AG09319 (cell line): ENCODE data around the gene ADGRG3.

Experiments
- DNase-seq: peaks from one replicate; pipeline ENCODE4 v3.0.0-alpha.2; 2010; ENCODE audit warnings: low read depth; ENCODE audit errors: extremely low read depth
- CTCF ChIP-seq: IDR thresholded peaks from 2 replicates; pipeline ENCODE4 v1.5.1; 2011; ENCODE audit warnings: low read depth, mild to moderate bottlenecking, inconsistent platforms, low read length, moderate library complexity

The ADGRG3 gene

DNA sequence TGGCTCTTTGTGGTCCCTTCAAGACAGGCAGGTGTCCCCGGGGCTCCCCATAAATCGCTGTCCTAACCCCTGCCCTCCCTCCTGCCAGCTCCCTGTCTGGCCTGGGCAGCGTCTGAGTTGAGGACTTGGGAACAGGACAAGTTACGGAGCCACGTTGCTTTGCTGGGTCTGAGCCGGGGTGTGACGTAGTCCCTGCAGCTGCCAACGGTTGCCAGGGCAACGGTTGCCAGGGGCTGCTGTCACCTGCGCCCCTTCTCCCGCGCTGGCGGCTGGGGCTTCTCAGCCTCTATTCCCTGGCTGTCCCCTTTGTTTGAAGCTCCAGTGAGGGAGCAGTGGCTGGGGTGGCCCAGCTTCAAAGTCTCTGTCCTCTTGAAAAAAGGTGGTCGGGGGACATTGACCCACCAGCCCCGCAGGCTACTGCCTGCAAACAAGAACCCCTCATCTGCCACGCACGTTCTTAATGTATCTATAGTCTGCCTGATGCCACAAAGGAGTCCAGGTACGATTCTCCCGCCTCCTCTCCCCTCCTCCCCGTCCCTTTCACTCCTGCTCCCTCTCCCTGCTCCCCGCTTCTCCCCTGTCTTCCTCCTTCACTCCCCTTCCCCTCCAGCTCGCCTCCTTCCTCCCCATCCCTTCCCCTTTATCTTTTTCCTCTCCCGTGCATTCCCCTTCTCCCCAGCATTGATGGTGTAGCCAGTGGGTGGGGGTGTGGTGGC lies 28.8 kb upstream of the ADGRG3 start:
- no peak for DNase-seq

DNA sequence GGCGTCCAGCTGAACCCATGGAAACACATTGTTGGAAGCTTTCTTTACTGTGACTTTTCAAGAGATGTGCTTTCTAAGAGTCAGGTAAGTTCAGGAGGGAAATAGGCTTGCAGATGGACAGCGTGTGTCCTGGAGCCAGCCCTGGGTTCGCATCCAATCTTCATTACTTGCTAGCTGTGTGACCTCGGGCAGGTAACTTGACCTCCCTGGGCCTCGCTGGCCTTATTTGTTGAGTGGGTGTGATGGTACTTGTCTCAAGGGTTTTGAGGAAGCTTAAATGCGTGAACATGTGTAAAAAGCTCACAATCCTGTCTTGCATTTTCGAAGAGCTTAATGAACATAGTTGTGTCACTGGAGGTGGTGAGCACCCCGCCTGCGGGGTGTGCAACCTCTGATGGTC lies 27.9 kb upstream of the ADGRG3 start:
- no peak for DNase-seq
- no peak for TF ChIP-seq CTCF

More for the DNA sequence above, 28.8 kb upstream of the ADGRG3 start:
- TF ChIP-seq CTCF: no peak

GRCh38 chr16:57640612-57641011 lies 27.5 kb upstream of the ADGRG3 start:
- no peak for TF ChIP-seq CTCF
- no peak for DNase-seq

DNA sequence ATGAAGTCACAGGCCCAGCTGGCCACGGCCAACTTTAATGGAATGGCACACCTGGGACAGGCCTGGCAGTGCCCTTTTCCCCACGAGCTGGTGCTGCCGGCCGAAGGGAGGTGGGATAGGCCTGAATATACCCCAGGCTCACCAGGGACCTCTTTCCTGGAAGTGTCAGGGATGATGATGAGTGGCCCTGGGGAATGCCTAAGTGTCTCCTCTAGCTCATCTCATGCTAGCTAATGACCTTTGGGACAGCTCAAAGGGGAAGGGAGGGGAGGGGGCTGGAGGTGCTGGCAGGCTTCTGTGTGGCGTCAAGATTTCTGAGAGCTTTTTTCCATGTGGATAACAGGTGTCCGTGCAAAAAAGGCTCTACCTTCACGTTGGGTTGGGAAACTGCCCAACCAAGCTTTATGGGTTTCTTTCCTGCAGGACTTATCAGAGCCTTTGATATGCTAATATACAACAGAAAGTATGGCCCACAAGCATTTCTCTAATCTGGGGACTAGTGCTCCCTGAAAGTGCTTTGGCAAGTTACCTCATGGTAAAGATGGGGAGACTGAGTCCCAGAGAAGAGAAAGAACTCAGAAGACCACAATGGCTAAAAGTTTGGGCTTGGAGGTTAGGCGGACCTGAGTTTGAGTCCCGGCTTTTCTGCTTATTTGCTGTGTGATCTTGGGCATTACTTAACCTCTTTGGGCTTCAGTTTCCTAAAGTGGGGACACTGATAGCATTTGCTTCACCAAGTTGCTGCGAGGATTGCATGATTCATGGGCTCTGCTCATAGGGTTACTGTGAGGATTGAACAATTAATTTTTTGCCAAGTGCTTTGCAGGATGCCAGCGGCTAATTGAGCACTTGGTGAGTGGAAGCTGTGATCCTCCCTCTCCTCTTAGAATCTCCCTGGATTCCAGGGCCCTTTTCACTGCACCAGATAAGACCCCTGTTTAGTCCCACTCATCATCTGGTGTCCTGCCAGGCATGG lies 25.7 kb upstream of the ADGRG3 start:
- TF ChIP-seq CTCF: no peak
- DNase-seq: no peak

- TF ChIP-seq CTCF: no peak
- DNase-seq: no peak
Observed at GRCh38 chr16:57643147-57643874, 24.8 kb upstream of the ADGRG3 start.

GRCh38 chr16:57643910-57644309 lies 24.2 kb upstream of the ADGRG3 start:
- TF ChIP-seq CTCF: no peak
- DNase-seq: no peak
